Activated CD8-positive, alpha-beta memory T cell treated with anti-CD3 and anti-CD28 coated beads, Interleukin-2, amount 10 ng/mL, durations not matched to agents 7 days and 5 days (primary cell): Measurements from ENCODE around the gene ATPAF1. TPM values are rescaled to one million over a fixed set of nuclear protein-coding genes. Genes with fewer than 3 reads are reported as not detected.

Experiments used
- ATAC-seq: fragments of 150-1000 bp; cut with Tn5 transposase; one replicate; pipeline ENCODE4 v1.10.0; 2021; ENCODE audit warnings: moderate library complexity
- CTCF ChIA-PET: fragments of 350-600 bp; sonication (Branson Sonifier 250); formaldehyde crosslinking; loops from one replicate; lab custom pipeline; 2021; ENCODE audit warnings: antibody characterized with exemption; lab: Charles Lee
- DNase-seq: peaks from one replicate; pipeline ENCODE4 v3.0.0-alpha.2; 2020
- H3K27ac Mint-ChIP-seq: one replicate; pipeline ENCODE4 v1.8.0; 2021; ENCODE audit warnings: mild to moderate bottlenecking, mixed read lengths
- H3K27me3 Mint-ChIP-seq: one replicate; pipeline ENCODE4 v1.8.0; 2021; ENCODE audit warnings: mixed read lengths
- H3K36me3 Mint-ChIP-seq: one replicate; pipeline ENCODE4 v1.8.0; 2021; ENCODE audit warnings: mild to moderate bottlenecking, mixed read lengths
- H3K4me1 Mint-ChIP-seq: one replicate; pipeline ENCODE4 v1.8.0; 2021; ENCODE audit warnings: mixed read lengths
- H3K4me3 Mint-ChIP-seq: one replicate; pipeline ENCODE4 v1.8.0; 2021; ENCODE audit warnings: mild to moderate bottlenecking, moderate library complexity, mixed read lengths
- H3K9me3 Mint-ChIP-seq: one replicate; pipeline ENCODE4 v1.8.0; 2022; ENCODE audit warnings: low read depth, mixed read lengths
- total RNA-seq, 2 experiments: library from RNA; stranded (reverse); gene quantifications; one replicate each; pipeline ENCODE4 v1.2.3, GENCODE V29; 2021

The ATPAF1 gene
- total RNA-seq, 2 experiments from 2014 or later, result 44.2 to 44.3 TPM

- Mint-ChIP-seq H3K36me3 (peaks cover 5% of the 10 kb centered on the region), H3K27ac (peak within 1 kb of the TSS; percentile 84), H3K27me3 (no peaks in the 10 kb centered on the region), H3K9me3 (no peaks in the 10 kb centered on the region), H3K4me3 (peak within 1 kb of the TSS; percentile 91), H3K4me1 (peaks cover 57% of the 10 kb centered on the region)
- ATAC-seq (peak; percentile 88), DNase-seq (peak; percentile 74)
- CTCF ChIA-PET, result interaction anchor here (0.8 to 5.4 kb wide), 11 partner anchors 8 to 108 kb away, joined by 3 to 51 read pairs (median 4); partner anchors contain the start of genes ATPAF1, EFCAB14 and MKNK1
Measured at GRCh38 chr1:46616277-46617107, 51.7 kb downstream of the ATPAF1 start, which contains the start of gene MOB3C. MOB3C (minus strand) TSS chr1:46616811; CDS start chr1:46613321, 3,490 bp downstream.

- DNase-seq (no peak), ATAC-seq (peak; percentile 18)
- Mint-ChIP-seq H3K36me3 (peaks cover 10% of the 10 kb centered on the region), H3K27me3 (no peaks in the 10 kb centered on the region), H3K9me3 (no peaks in the 10 kb centered on the region), H3K27ac (peak overlapping the region; percentile 84), H3K4me3 (peak overlapping the region; percentile 91), H3K4me1 (peaks cover 61% of the 10 kb centered on the region)
- CTCF ChIA-PET, result interaction anchor here (0.7 to 5.4 kb wide), 7 partner anchors 9 to 83 kb away, joined by 3 to 51 read pairs (median 3); partner anchors contain the start of gene MKNK1
Measured at GRCh38 chr1:46615735-46616134, 52.4 kb downstream of the ATPAF1 start.

GRCh38 chr1:46615088-46615487 lies 53.1 kb downstream of the ATPAF1 start:
- Mint-ChIP-seq H3K27ac (peak overlapping the region; percentile 84), H3K9me3 (no peaks in the 10 kb centered on the region), H3K27me3 (no peaks in the 10 kb centered on the region), H3K4me3 (peak overlapping the region; percentile 91), H3K36me3 (peaks cover 12% of the 10 kb centered on the region), H3K4me1 (peaks cover 61% of the 10 kb centered on the region)
- DNase-seq (no peak), ATAC-seq (no peak)
- CTCF ChIA-PET, result interaction anchor here (0.7 to 5.4 kb wide), 5 partner anchors 9 to 82 kb away, joined by 3 to 51 read pairs (median 3); partner anchors contain the start of gene MKNK1

GRCh38 chr1:46614604-46614984 lies 53.6 kb downstream of the ATPAF1 start:
- no peak overlapping the region for H3K4me3 Mint-ChIP-seq

DNA sequence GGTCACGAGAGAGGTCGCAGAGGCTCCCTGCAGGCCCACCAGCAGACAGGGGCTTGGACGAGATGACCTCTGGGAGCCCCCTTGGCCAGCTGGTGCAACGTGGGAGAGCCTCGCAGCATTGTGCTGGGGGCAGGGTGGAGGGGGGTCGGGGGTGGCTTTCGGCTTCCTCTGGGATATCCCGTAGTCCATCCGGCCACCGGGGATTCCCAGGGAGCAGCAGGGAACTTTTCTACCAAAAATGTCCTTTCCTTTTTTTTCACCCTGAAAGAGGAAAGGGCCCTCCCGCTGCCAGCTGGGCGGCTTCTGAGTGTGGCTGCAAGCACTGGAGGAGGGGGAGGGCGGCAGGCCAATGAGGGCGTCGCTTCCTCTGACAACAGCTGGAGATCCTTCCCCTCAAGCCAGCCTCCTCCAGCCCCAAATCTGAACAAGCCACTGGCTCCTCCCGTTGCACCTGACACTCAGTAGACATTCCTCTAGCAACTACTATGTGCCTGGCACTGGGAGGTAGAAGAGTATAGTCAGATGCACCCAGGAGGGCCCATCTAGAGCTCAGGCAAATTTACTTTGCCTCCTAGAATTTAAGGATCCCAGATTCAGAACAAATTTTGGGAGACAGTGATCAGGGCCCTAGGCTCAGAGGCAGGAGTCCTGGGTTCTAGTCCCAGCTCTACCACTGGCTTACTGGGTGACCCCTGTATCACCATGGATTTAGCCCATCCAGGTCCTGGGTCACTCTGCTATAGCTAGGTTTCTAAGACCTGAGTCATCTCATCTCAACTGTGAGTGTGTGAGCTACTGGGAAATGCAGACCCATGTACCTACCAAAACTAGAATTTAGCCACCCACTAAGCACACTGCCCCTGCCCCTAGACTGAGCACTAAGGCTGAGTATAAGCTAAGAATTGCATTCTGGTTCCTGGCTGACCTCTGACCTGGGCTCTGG lies 54.2 kb downstream of the ATPAF1 start:
- peaks cover 55% of the 10 kb centered on the region for H3K4me1 Mint-ChIP-seq
- H3K27ac Mint-ChIP-seq, result peak overlapping the region; percentile 58
- no peaks in the 10 kb centered on the region for H3K9me3 Mint-ChIP-seq
- no peak overlapping the region for H3K4me3 Mint-ChIP-seq
- CTCF ChIA-PET, result interaction anchor here (1.1 to 5.4 kb wide), 4 partner anchors 9 to 96 kb away, joined by 3 to 51 read pairs (median 3); partner anchors contain the start of gene MKNK1
- H3K36me3 Mint-ChIP-seq, result peaks cover 21% of the 10 kb centered on the region
- ATAC-seq (no peak), DNase-seq (no peak)
- H3K27me3 Mint-ChIP-seq, result no peaks in the 10 kb centered on the region

More at GRCh38 chr1:46614604-46614984, 53.6 kb downstream of the ATPAF1 start:
- peaks cover 61% of the 10 kb centered on the region for H3K4me1 Mint-ChIP-seq
- H3K36me3 Mint-ChIP-seq, result peaks cover 16% of the 10 kb centered on the region
- ATAC-seq (no peak), DNase-seq (no peak)
- no peaks in the 10 kb centered on the region for H3K9me3 Mint-ChIP-seq
- peak overlapping the region; percentile 84 for H3K27ac Mint-ChIP-seq
- H3K27me3 Mint-ChIP-seq, result no peaks in the 10 kb centered on the region
- CTCF ChIA-PET, result interaction anchor here (1.2 to 5.4 kb wide), 4 partner anchors 10 to 96 kb away, joined by 3 to 51 read pairs (median 4); partner anchors contain the start of gene MKNK1

- Mint-ChIP-seq H3K27ac (no peak overlapping the region), H3K9me3 (no peaks in the 10 kb centered on the region), H3K4me1 (peaks cover 48% of the 10 kb centered on the region), H3K36me3 (peaks cover 29% of the 10 kb centered on the region), H3K4me3 (no peak overlapping the region), H3K27me3 (no peaks in the 10 kb centered on the region)
- CTCF ChIA-PET, result interaction anchor here (1.1 to 5.4 kb wide), 4 partner anchors 8 to 97 kb away, joined by 3 to 51 read pairs (median 3); partner anchors contain the start of gene MKNK1
- DNase-seq (no peak), ATAC-seq (no peak)
Measured at GRCh38 chr1:46612937-46613660, 55.1 kb downstream of the ATPAF1 start.

DNA sequence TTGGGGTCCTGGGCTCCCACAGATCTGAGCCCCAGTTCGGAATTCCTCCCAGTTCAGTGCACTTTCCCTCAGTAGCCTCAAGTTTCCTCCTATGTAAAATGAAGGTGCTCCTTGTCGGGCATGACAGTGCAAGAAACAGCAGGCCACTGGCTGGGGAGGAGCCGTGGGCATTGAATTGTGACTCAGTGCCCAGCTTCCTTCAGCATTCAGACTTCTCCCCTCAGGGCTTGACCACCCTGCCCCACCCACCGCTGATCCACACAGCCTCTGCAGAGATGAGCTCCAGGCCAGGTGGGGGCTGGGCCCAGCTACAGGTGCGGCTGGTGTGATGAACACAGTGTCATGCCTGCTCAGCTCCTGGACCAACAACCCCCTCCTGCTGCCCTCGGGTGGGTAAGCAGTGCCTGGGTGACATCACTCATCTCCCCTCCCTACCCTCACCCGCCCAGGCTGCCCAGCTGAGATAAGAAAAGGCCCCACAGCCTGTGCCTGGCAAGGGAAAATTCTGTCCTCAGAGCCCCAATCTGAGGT lies 56.4 kb downstream of the ATPAF1 start:
- ATAC-seq (no peak), DNase-seq (no peak)
- Mint-ChIP-seq H3K9me3 (no peaks in the 10 kb centered on the region), H3K27me3 (no peaks in the 10 kb centered on the region), H3K4me3 (no peak overlapping the region), H3K27ac (peak overlapping the region; percentile 23), H3K36me3 (peaks cover 31% of the 10 kb centered on the region), H3K4me1 (peaks cover 42% of the 10 kb centered on the region)
- CTCF ChIA-PET, result interaction anchor here (1.2 to 1.4 kb wide), 2 partner anchors 10 to 61 kb away, joined by 3 read pairs; partner anchors contain the start of gene KNCN

DNA sequence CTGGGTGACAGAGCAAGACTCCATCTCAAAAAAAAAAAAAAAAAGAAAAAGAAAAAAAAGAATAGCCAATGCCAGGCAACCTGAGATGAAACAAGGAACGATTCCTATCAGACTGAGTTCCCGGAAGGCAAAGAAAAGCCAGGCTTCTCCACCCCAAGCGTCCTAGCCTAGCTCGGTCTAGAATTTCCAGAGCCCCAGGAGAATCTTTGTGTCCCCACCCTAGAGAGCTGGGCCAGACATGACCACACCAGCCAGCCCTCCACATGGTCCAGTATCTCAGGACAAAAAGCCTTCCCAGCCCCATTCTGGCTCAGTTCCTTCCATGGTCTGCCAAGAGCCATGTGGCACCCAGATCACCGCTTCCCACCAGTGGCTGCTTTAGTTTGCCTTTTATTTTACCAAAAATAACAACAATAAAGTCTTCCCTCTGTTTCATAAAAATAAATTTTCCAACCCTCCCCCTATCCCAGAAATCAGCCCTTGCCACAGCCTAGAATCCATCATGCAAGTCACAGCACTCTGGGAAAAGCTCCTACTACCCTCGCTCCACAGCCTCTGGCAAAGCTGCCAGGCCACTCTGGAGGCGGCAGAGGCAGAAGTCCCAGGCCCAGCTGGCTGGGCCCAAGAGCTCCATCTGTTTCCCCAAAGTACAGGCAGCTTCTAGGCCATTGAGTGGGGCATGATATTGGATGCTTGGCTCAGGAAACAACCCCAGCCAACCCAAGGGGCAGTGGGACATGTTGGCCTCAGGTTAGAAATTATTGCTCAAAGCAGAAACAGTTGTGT lies 60.6 kb downstream of the ATPAF1 start:
- H3K4me1 Mint-ChIP-seq, result peaks cover 48% of the 10 kb centered on the region
- ATAC-seq, result no peak
- no peak overlapping the region for H3K4me3 Mint-ChIP-seq
- H3K27ac Mint-ChIP-seq, result no peak overlapping the region
- no peak for DNase-seq
- H3K36me3 Mint-ChIP-seq, result peaks cover 35% of the 10 kb centered on the region
- CTCF ChIA-PET, result interaction anchor here (0.7 to 1.1 kb wide), 2 partner anchors 9 to 117 kb away, joined by 3 to 4 read pairs; partner anchors contain the start of gene MOB3C
- H3K27me3 Mint-ChIP-seq, result no peaks in the 10 kb centered on the region
- H3K9me3 Mint-ChIP-seq, result no peaks in the 10 kb centered on the region

DNA sequence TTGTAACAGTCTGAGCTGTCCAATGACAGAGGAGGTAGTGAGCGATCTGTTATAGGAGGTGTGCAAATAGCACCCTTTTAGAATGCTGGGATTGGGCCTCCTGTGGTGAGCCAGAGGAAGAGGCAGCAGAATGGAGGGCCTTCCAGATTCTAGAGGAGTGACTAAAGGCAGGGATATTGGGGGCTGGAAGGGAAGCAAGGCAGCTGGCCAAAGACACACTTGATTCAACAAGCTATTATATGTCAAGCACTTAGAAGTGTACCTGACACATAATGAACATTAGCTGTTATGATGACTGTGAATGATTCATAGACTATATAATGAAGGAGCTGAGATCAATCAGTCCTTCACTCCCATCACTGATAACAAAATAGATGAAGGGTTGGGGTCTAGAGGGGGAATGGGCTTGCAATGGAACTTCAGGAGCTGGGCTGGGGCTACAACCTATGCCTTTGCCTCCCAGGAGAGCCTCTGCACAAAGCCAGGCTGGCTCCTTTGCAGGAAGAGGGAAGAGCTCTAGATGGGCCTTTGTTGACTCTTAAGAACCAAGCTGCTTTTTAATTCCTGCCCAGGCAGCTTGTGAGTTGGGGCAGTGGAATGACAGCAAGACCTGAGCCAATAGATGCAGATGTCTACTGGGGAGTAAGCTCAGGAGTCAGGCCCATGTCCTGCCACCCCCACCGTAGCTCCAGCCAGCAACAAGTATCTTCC lies 61.8 kb downstream of the ATPAF1 start:
- no peak for ATAC-seq
- CTCF ChIA-PET, result interaction anchor here (0.8 to 4.8 kb wide), 6 partner anchors 10 to 70 kb away, joined by 3 to 51 read pairs (median 14); partner anchors contain the start of gene MOB3C
- Mint-ChIP-seq H3K27ac (peak overlapping the region; percentile 59), H3K4me3 (no peak overlapping the region), H3K27me3 (no peaks in the 10 kb centered on the region), H3K36me3 (peaks cover 41% of the 10 kb centered on the region), H3K4me1 (peaks cover 55% of the 10 kb centered on the region), H3K9me3 (no peaks in the 10 kb centered on the region)
- no peak for DNase-seq

GRCh38 chr1:46605232-46605631 lies 62.9 kb downstream of the ATPAF1 start:
- H3K9me3 Mint-ChIP-seq, result no peaks in the 10 kb centered on the region
- H3K4me3 Mint-ChIP-seq, result peak overlapping the region; percentile 93
- CTCF ChIA-PET, result interaction anchor here (1.2 to 4.8 kb wide), 13 partner anchors 11 to 158 kb away, joined by 3 to 51 read pairs (median 6); partner anchors contain the start of gene MOB3C
- H3K27ac Mint-ChIP-seq, result peak overlapping the region; percentile 82
- no peaks in the 10 kb centered on the region for H3K27me3 Mint-ChIP-seq
- H3K36me3 Mint-ChIP-seq, result peaks cover 40% of the 10 kb centered on the region
- ATAC-seq (peak; percentile 35), DNase-seq (peak; percentile 82)
- H3K4me1 Mint-ChIP-seq, result peaks cover 63% of the 10 kb centered on the region
